WTC11 (cell line): ENCODE measurements around the gene PARP14. TPM values are rescaled to one million over a fixed set of nuclear protein-coding genes. Genes with fewer than 3 reads are reported as not detected.
"Not testable (repeated sequence)": the region's sequence is repeated elsewhere in the genome, so short reads cannot be mapped to it uniquely, and the experiment has no call there.

ENCODE experiments used
- ATAC-seq: fragments of 200-7000 bp; cut with Tn5 transposase; 2 replicates; pipeline ENCODE4 v1.10.0; 2021; ENCODE audit warnings: mild to moderate bottlenecking, moderate library complexity
- CTCF ChIA-PET: fragments of 300-600 bp; sonication (Branson Sonifier 250); formaldehyde crosslinking; loops from one replicate; lab custom pipeline; 2021; ENCODE audit warnings: antibody characterized with exemption; lab: Charles Lee
- POLR2A ChIA-PET: fragments of 350-600 bp; sonication (Branson Sonifier 250); formaldehyde crosslinking; loops from one replicate; lab custom pipeline; 2021; ENCODE audit warnings: antibody characterized with exemption; lab: Charles Lee
- DNase-seq: peaks from one replicate; pipeline ENCODE4 v3.0.0; 2021; ENCODE audit warnings: low spot score
- H3K27ac Mint-ChIP-seq: 2 replicates; pipeline ENCODE4 v1.8.0; 2021; ENCODE audit warnings: mixed read lengths
- H3K27me3 Mint-ChIP-seq: 2 replicates; pipeline ENCODE4 v1.8.0; 2021; ENCODE audit warnings: low read depth, mild to moderate bottlenecking, moderate library complexity, mixed read lengths
- H3K36me3 Mint-ChIP-seq: 2 replicates; pipeline ENCODE4 v1.8.0; 2021; ENCODE audit warnings: mixed read lengths
- H3K4me1 Mint-ChIP-seq: 2 replicates; pipeline ENCODE4 v1.8.0; 2022; ENCODE audit warnings: mixed read lengths
- H3K4me3 Mint-ChIP-seq: 2 replicates; pipeline ENCODE4 v1.8.0; 2021; ENCODE audit warnings: mild to moderate bottlenecking, moderate library complexity, mixed read lengths
- H3K9me3 Mint-ChIP-seq: 2 replicates; pipeline ENCODE4 v1.8.0; 2021; ENCODE audit warnings: mixed read lengths
- CBFB ChIP-seq: sonication (generic); formaldehyde crosslinking; IDR thresholded peaks from 2 replicates; pipeline ENCODE4 v1.8.1; 2022; ENCODE audit warnings: mild to moderate bottlenecking, low read depth, missing genetic modification reagents
- ESRRA ChIP-seq: sonication (generic); formaldehyde crosslinking; IDR thresholded peaks from 2 replicates; pipeline ENCODE4 v1.8.1; 2022; ENCODE audit warnings: mild to moderate bottlenecking, missing genetic modification reagents, borderline replicate concordance
- JUN ChIP-seq: sonication (generic); formaldehyde crosslinking; IDR thresholded peaks from 2 replicates; pipeline ENCODE4 v1.8.0; 2023; ENCODE audit warnings: mild to moderate bottlenecking, missing genetic modification reagents
- NFYB ChIP-seq: sonication (generic); formaldehyde crosslinking; conservative IDR thresholded peaks from 2 replicates; pipeline ENCODE4 v1.8.0; 2022; ENCODE audit warnings: low read depth, missing genetic modification reagents
- PRRX2 ChIP-seq: fragments of 250-450 bp; sonication (Bioruptor Pico); IDR thresholded peaks from 2 replicates; pipeline ENCODE4 v1.8.0; 2021; ENCODE audit warnings: mild to moderate bottlenecking
- SP1 ChIP-seq: sonication (generic); formaldehyde crosslinking; conservative IDR thresholded peaks from 2 replicates; pipeline ENCODE4 v1.8.1; 2022; ENCODE audit warnings: missing genetic modification reagents
- STAT6 ChIP-seq: sonication (generic); formaldehyde crosslinking; conservative IDR thresholded peaks from 2 replicates; pipeline ENCODE4 v1.8.1; 2023; ENCODE audit warnings: mild to moderate bottlenecking, low read depth, missing genetic modification reagents, moderate library complexity
- ZNF138 ChIP-seq: sonication (generic); formaldehyde crosslinking; conservative IDR thresholded peaks from 2 replicates; pipeline ENCODE4 v1.8.1; 2022; ENCODE audit warnings: mild to moderate bottlenecking, moderate library complexity, missing genetic modification reagents
- ZNF423 ChIP-seq: fragments of 250-450 bp; sonication (Bioruptor Pico); IDR thresholded peaks from 2 replicates; pipeline ENCODE4 v2.1.2; 2022; ENCODE audit warnings: mild to moderate bottlenecking, moderate library complexity
- ZNF512 ChIP-seq: sonication (generic); formaldehyde crosslinking; IDR thresholded peaks from 2 replicates; pipeline ENCODE4 v1.8.1; 2022; ENCODE audit warnings: missing genetic modification reagents, borderline replicate concordance
- ZNF671 ChIP-seq: fragments of 250-450 bp; sonication (Bioruptor Pico); IDR thresholded peaks from 2 replicates; pipeline ENCODE4 v1.8.0; 2021; ENCODE audit warnings: mild to moderate bottlenecking
- total RNA-seq: library from RNA; stranded (reverse); gene quantifications from 3 replicates; pipeline ENCODE4 v1.2.3, GENCODE V29; 2021
- TF ChIP-seq, protein P1 (sequence below): sonication (generic); formaldehyde crosslinking; IDR thresholded peaks from 2 replicates; pipeline ENCODE4 v1.8.0; 2022; ENCODE audit warnings: mild to moderate bottlenecking, missing genetic modification reagents
- TF ChIP-seq, protein P2 (sequence below): sonication (generic); formaldehyde crosslinking; IDR thresholded peaks from 2 replicates; pipeline ENCODE4 v1.8.0; 2023; ENCODE audit warnings: mild to moderate bottlenecking, missing genetic modification reagents

The PARP14 gene
- total RNA-seq, 1 experiment from 2014 or later = 15.9 TPM

DNA sequence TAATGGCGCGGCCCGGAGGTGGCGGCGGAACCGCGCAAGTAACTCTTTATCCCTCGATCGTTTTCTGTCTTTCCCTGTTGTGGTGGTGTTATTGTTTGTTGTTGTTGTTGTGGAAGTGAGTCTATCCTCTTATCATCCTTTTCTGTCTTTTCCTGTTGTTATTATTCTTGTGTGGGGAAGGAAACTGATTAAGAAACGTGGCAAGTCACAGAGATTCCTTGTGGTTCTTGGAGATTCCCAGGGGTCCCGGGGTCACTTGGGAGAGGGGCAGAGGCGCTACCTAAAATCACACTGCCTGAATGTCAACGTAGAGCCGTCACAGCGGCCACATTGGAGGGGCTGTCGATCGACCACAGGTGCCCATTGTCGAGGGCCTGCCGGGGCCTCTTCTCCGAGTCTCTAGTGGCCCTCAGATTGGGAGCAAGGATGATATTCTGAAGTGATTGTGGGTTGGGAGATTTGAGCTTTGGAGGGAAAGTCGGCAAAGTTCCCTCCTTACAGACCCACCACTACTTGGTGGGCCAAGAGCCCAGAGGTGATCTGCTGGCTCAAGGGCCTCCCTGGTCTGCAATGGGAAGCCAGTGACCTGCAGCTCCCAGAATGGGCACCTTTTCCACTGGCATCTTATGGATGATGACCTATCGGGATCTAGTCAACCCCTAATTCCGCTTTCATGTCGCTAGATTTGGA, 790 bp downstream of the PARP14 start:
- Mint-ChIP-seq H3K27me3 (peaks cover 19% of the 10 kb centered on the region), H3K4me1 (peaks cover 28% of the 10 kb centered on the region), H3K4me3 (peak overlapping the region; percentile 83), H3K9me3 (peaks cover 3% of the 10 kb centered on the region; the same call in 1 of the 2 replicates), H3K36me3 (peaks cover 2% of the 10 kb centered on the region), H3K27ac (peak overlapping the region; percentile 44; the same call in 1 of the 2 replicates)
- DNase-seq (peak; percentile 24), ATAC-seq (no peak)
- ChIA-PET CTCF (interaction anchor here (0.6 to 3.6 kb wide), 6 partner anchors 122 to 511 kb away, joined by 3 to 35 read pairs (median 11); partner anchors contain the start of genes FAM162A and WDR5B), POLR2A (interaction anchor here (1.5 kb wide), 1 partner anchor 297 kb away, joined by 6 read pairs; the partner anchor contains the start of gene FAM162A)
- TF ChIP-seq PRRX2 (CRISPR knock-in tag) (no peak), STAT6 (CRISPR knock-in tag) (no peak), ZNF512 (CRISPR knock-in tag) (no peak), JUN (CRISPR knock-in tag) (no peak), SP1 (no peak), ZNF423 (CRISPR knock-in tag) (no peak), ZNF671 (no peak), CBFB (CRISPR knock-in tag) (no peak), ZNF138 (CRISPR knock-in tag) (no peak)
- TF ChIP-seq, protein P1, sequence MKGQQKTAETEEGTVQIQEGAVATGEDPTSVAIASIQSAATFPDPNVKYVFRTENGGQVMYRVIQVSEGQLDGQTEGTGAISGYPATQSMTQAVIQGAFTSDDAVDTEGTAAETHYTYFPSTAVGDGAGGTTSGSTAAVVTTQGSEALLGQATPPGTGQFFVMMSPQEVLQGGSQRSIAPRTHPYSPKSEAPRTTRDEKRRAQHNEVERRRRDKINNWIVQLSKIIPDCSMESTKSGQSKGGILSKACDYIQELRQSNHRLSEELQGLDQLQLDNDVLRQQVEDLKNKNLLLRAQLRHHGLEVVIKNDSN (CRISPR knock-in tag) = no peak

DNA sequence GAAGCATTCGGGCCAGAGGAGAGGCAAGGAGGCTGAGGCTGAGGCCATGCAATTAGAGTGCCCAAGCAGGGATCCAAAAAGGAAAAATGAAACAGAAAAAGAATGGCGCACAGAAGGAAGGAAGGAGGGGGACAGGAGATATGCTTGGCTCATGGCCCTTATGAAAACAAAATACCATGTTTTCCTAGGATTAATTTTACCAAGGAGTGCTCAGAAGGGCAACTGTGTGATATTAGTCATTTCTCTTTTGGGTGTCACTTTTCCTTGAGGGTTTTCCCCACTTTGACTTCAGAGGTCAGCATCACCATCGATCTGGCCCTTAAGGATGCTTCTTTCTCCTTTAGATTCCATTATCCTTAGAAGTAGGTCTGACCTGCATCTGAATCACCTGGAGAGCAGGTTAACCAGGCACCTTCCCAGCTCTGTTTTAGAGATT, 1.4 kb downstream of the PARP14 start:
- POLR2A ChIA-PET = interaction anchor here (1.5 kb wide), 1 partner anchor 298 kb away, joined by 6 read pairs; the partner anchor contains the start of gene FAM162A
- TF ChIP-seq ESRRA (no peak), NFYB (CRISPR knock-in tag) (no peak)
- TF ChIP-seq, protein P2, sequence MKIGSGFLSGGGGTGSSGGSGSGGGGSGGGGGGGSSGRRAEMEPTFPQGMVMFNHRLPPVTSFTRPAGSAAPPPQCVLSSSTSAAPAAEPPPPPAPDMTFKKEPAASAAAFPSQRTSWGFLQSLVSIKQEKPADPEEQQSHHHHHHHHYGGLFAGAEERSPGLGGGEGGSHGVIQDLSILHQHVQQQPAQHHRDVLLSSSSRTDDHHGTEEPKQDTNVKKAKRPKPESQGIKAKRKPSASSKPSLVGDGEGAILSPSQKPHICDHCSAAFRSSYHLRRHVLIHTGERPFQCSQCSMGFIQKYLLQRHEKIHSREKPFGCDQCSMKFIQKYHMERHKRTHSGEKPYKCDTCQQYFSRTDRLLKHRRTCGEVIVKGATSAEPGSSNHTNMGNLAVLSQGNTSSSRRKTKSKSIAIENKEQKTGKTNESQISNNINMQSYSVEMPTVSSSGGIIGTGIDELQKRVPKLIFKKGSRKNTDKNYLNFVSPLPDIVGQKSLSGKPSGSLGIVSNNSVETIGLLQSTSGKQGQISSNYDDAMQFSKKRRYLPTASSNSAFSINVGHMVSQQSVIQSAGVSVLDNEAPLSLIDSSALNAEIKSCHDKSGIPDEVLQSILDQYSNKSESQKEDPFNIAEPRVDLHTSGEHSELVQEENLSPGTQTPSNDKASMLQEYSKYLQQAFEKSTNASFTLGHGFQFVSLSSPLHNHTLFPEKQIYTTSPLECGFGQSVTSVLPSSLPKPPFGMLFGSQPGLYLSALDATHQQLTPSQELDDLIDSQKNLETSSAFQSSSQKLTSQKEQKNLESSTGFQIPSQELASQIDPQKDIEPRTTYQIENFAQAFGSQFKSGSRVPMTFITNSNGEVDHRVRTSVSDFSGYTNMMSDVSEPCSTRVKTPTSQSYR (CRISPR knock-in tag) = no peak
- Mint-ChIP-seq H3K36me3 (peaks cover 8% of the 10 kb centered on the region), H3K4me1 (peaks cover 28% of the 10 kb centered on the region), H3K27ac (no peak overlapping the region), H3K9me3 (peaks cover 3% of the 10 kb centered on the region; the same call in 1 of the 2 replicates), H3K4me3 (peak overlapping the region; percentile 83), H3K27me3 (peaks cover 19% of the 10 kb centered on the region)
- ATAC-seq (no peak), DNase-seq (no peak)
- CTCF ChIA-PET = interaction anchor here (0.6 kb wide), 1 partner anchor 511 kb away, joined by 3 read pairs; no protein-coding TSS in a partner anchor

DNA sequence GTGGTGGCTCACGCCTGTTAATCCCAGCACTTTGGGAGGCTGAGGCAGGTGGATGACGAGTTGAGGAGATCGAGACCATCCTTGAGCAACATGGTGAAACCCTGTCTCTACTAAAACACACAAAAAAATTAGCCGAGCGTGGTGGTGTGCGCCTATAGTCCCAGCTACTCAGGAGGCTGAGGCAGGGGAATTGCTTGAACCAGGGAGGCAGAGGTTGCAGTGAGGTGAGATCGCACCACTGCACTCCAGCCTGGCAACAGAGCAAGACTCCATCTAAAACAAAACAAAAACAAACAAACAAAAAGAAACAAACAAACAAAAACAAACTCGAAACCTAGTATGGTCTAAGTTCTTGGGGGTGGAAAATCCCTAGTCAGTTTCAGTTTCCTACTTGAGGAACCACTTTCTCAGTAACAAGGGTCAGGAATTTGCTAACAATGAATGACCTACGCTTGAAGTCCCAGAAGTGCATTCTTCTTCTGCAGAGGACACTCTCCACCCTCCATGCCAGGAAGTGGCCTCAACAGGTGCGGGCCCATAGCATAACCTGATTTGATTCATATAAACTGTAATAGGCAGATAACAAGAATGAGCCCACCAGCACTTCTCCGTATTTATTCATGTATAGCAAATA, 2.3 kb downstream of the PARP14 start:
- DNase-seq, CTCF ChIA-PET, POLR2A ChIA-PET, H3K4me3 Mint-ChIP-seq, H3K27ac Mint-ChIP-seq, ATAC-seq, H3K9me3 Mint-ChIP-seq: not testable (repeated sequence)
- Mint-ChIP-seq H3K4me1 (peaks cover 28% of the 10 kb centered on the region), H3K27me3 (peaks cover 19% of the 10 kb centered on the region), H3K36me3 (peaks cover 14% of the 10 kb centered on the region)
